Thyroid gland (tissue), 4 donors: Measurements from ENCODE around the gene GIGYF1. TPM values are rescaled to one million over a fixed set of nuclear protein-coding genes. Genes with fewer than 3 reads are reported as not detected.

Experiments used
- DNase-seq, 2 donors: peaks; one replicate each; pipeline ENCODE4 v3.0.0-alpha.2; 2019
- H3K27ac ChIP-seq, 3 donors: fragments of 200-600 bp; sonication (generic); 1 replicate in 2 of 3; 2 replicates in 1 of 3; pipeline ENCODE4 v1.5.1; 2016 to 2019; ENCODE audit warnings: mild to moderate bottlenecking in 1 of 3, moderate library complexity in 1 of 3
- H3K27me3 ChIP-seq: fragments of 200-600 bp; sonication (generic); one replicate; pipeline ENCODE4 v1.5.1; 2019
- H3K36me3 ChIP-seq, 2 donors: fragments of 200-600 bp; sonication (generic); one replicate each; pipeline ENCODE4 v1.5.1; 2016 to 2019
- H3K4me1 ChIP-seq, 2 donors: fragments of 200-600 bp; sonication (generic); one replicate each; pipeline ENCODE4 v1.5.1; 2017 to 2019
- H3K4me3 ChIP-seq, 3 donors: fragments of 200-600 bp; sonication (generic); replicated peaks in 1 of 3; 1 replicate in 2 of 3; 2 replicates in 1 of 3; pipeline ENCODE4 v1.5.1; 2016; ENCODE audit warnings: mild to moderate bottlenecking in 1 of 3
- H3K9me3 ChIP-seq: fragments of 200-600 bp; sonication (generic); one replicate; pipeline ENCODE4 v1.5.1; 2017
- CTCF ChIP-seq, 6 experiments: fragments of 200-600 bp in 3 of 6; fragments of 450-650 bp in 3 of 6; sonication (generic) in 3 of 6; IDR thresholded peaks; one replicate each; pipeline ENCODE4 v1.5.1; 2016 to 2019; ENCODE audit warnings: antibody characterized with exemption in 6 of 6, mild to moderate bottlenecking in 2 of 6, inconsistent platforms in 1 of 6, moderate library complexity in 1 of 6
- POLR2A ChIP-seq, 2 donors: fragments of 450-650 bp; IDR thresholded peaks; one replicate each; pipeline ENCODE4 v1.6.1; 2017; ENCODE audit warnings: antibody characterized with exemption in 2 of 2, mild to moderate bottlenecking in 2 of 2, moderate library complexity in 1 of 2
- WGBS, 2 donors: methylation state at CpG; one replicate each; pipeline ENCODE4 v1.1.5; 2017; 5-methylcytosine and 5-hydroxymethylcytosine counted together
- intact Hi-C: fragments of 100-400 bp; cut with DNase I; formaldehyde crosslinking; loops from one replicate; pipeline ENCODE4 v1.15.1; 2023
- total RNA-seq, 4 donors: library from RNA; depleted of rRNA; stranded (reverse); fragments of >200 nt; gene quantifications; one replicate each; pipeline ENCODE4 v1.2.3, GENCODE V29; 2016

Gene GIGYF1
- total RNA-seq, 4 donors from 2014 or later: 30.5 to 46.9 (median 35.3) TPM

GRCh38 chr7:100639995-100640516 is 54.0 kb downstream of the GIGYF1 start:
- H3K9me3 ChIP-seq: no peaks in the 10 kb centered on the region
- TF ChIP-seq POLR2A (IDR thresholded peaks at IDR 0.05): no peak
- TF ChIP-seq CTCF (IDR thresholded peaks at IDR 0.05): no peak
- no peak for DNase-seq
- 76% methylated on average over 17 of the region's 17 CpGs for WGBS, 2 donors
- H3K27ac ChIP-seq: no peak overlapping the region
- H3K27me3 ChIP-seq: no peaks in the 10 kb centered on the region
- intact Hi-C loops: no loop called here
- H3K4me1 ChIP-seq: no peaks in the 10 kb centered on the region
- no peaks in the 10 kb centered on the region for H3K36me3 ChIP-seq
- no peak overlapping the region for H3K4me3 ChIP-seq

- Histone ChIP-seq H3K36me3 (no peaks in the 10 kb centered on the region), H3K9me3 (no peaks in the 10 kb centered on the region), H3K4me1 (peaks cover 6 to 8% of the 10 kb centered on the region in 2 donors), H3K27ac (no peak overlapping the region), H3K27me3 (peaks cover 7% of the 10 kb centered on the region), H3K4me3 (peak overlapping the region in 1 of 3 donors; percentile 36)
- 5 to 8% methylated on average over 24 to 28 of the region's 72 CpGs for WGBS, 2 donors
- peak in 1 of 6 experiments; percentile 22 for TF ChIP-seq CTCF (IDR thresholded peaks at IDR 0.05)
- no peak for TF ChIP-seq POLR2A (IDR thresholded peaks at IDR 0.05)
- intact Hi-C loops: no loop called here
- peak; percentile 23 to 29 for DNase-seq
Measured at GRCh38 chr7:100632951-100633717, 60.9 kb downstream of the GIGYF1 start.

DNA sequence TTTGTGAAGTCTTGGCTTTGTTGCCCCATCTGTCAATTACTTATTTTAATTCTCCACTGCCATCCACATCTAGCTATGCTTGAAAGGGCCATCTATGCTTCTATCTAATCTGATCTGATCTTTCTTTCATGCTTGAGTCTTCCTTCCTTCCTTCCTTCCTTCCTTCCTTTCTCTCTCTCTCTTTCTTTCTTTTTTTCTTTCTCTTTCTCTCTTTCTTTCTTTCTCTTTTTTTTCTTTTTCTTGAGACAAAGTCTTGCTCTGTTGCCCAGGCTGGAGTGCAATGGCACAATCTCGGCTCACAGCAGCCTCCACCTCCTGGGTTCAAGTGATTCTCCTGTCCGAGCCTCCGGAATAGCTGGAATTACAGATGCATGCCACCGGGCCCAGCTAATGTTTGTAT is 64.0 kb downstream of the GIGYF1 start:
- H3K9me3 ChIP-seq: no peaks in the 10 kb centered on the region
- no peaks in the 10 kb centered on the region for H3K36me3 ChIP-seq
- no peak for TF ChIP-seq POLR2A (IDR thresholded peaks at IDR 0.05)
- TF ChIP-seq CTCF (IDR thresholded peaks at IDR 0.05): no peak
- no peak for DNase-seq
- peaks cover 6 to 17% of the 10 kb centered on the region in 2 donors for H3K4me1 ChIP-seq
- 91 to 96% methylated on average over 4 of the region's 4 CpGs for WGBS, 2 donors
- no peak overlapping the region for H3K4me3 ChIP-seq
- no peak overlapping the region for H3K27ac ChIP-seq
- H3K27me3 ChIP-seq: peaks cover 7% of the 10 kb centered on the region
- intact Hi-C loops: no loop called here

Other genes with a start within 250 kb of the GIGYF1 start
- 1 to 10 TPM in 1 of 4 donors, not detected in 3; 2.0 TPM for gene SPACDR, start 230.0 kb downstream of the GIGYF1 start, total RNA-seq
- 10 to 100 TPM; 22.7 to 37.8 (median 27.9) TPM for gene TSC22D4, start 215.0 kb downstream of the GIGYF1 start, total RNA-seq
- gene NYAP1, start 210.3 kb downstream of the GIGYF1 start, total RNA-seq: 1 to 10 TPM in 2 of 4 donors, under 1 TPM in 1, not detected in 1; 0.40 to 1.3 (median 1.0) TPM
- gene AGFG2, start 155.0 kb downstream of the GIGYF1 start, total RNA-seq: 10 to 100 TPM; 26.1 to 34.6 (median 28.0) TPM
- gene SAP25, start 120.3 kb downstream of the GIGYF1 start, total RNA-seq: 1 to 10 TPM in 2 of 4 donors, not detected in 2; 1.5 to 6.2 TPM
- gene LRCH4, start 108.1 kb downstream of the GIGYF1 start, total RNA-seq: 100 to 1,000 TPM in 1 of 4 donors, 10 to 100 TPM in 3; 55.0 to 107 (median 76.6) TPM
- under 1 TPM; 0.13 to 0.88 (median 0.50) TPM for gene FBXO24, start 107.9 kb downstream of the GIGYF1 start, total RNA-seq
- gene PCOLCE, start 91.9 kb downstream of the GIGYF1 start, total RNA-seq: 10 to 100 TPM; 12.9 to 36.3 (median 22.1) TPM
- gene MOSPD3, start 81.7 kb downstream of the GIGYF1 start, total RNA-seq: 10 to 100 TPM in 3 of 4 donors, 1 to 10 TPM in 1; 9.1 to 22.7 (median 12.3) TPM
- gene TFR2, start 52.7 kb downstream of the GIGYF1 start, total RNA-seq: under 1 TPM in 2 of 4 donors, not detected in 2; 0.22 to 0.27 TPM
- under 1 TPM in 1 of 4 donors, not detected in 3; 0.93 TPM for gene ACTL6B, start 37.8 kb downstream of the GIGYF1 start, total RNA-seq
- gene GNB2, start 20.5 kb downstream of the GIGYF1 start, total RNA-seq: 100 to 1,000 TPM; 168 to 221 (median 186) TPM
- gene POP7, start 11.9 kb upstream of the GIGYF1 start, total RNA-seq: 10 to 100 TPM; 15.8 to 44.8 (median 21.0) TPM
- gene EPO, start 26.2 kb upstream of the GIGYF1 start, total RNA-seq: not detected
- gene ZAN, start 39.3 kb upstream of the GIGYF1 start, total RNA-seq: under 1 TPM in 2 of 4 donors, not detected in 2; under 0.01 TPM
- 10 to 100 TPM; 27.9 to 38.0 (median 35.1) TPM for gene EPHB4, start 133.3 kb upstream of the GIGYF1 start, total RNA-seq
- 10 to 100 TPM; 15.2 to 27.9 (median 17.2) TPM for gene SLC12A9, start 158.5 kb upstream of the GIGYF1 start, total RNA-seq
- gene TRIP6, start 173.1 kb upstream of the GIGYF1 start, total RNA-seq: 100 to 1,000 TPM in 3 of 4 donors, 10 to 100 TPM in 1; 64.5 to 122 (median 109) TPM
- gene SRRT, start 180.9 kb upstream of the GIGYF1 start, total RNA-seq: 100 to 1,000 TPM in 1 of 4 donors, 10 to 100 TPM in 3; 62.5 to 109 (median 93.2) TPM
- gene UFSP1, start 195.5 kb upstream of the GIGYF1 start, total RNA-seq: 10 to 100 TPM in 1 of 4 donors, 1 to 10 TPM in 3; 7.4 to 10.4 (median 8.9) TPM
- 1 to 10 TPM; 1.0 to 4.8 (median 1.8) TPM for gene ACHE, start 201.6 kb upstream of the GIGYF1 start, total RNA-seq